ENCODE results near the gene CCDC8.

DNA sequence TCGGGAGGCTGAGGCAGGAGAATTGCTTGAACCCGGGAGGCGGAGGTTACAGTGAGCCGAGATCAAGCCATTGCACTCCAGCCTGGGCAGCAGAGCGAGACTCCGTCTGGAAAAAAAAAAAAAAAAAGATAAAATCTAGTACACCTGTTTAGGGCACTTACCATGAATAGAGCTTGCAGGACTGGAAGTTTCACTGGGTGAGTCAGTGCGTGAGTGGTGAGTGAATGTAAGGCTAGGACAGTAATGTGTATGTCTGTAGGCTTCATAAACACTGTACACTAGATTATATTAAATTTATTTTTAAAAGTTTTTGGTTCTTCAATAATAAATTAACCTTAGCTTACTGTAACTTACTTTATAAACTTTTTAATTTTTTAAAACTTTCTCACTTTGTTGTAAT lies 43.5 kb downstream of the CCDC8 start:
- no peak for TF ChIP-seq FOXM1 (IDR thresholded peaks at IDR 0.05; ENCODE audit: low read depth)
- no peak for TF ChIP-seq RFX5 (IDR thresholded peaks at IDR 0.05; ENCODE audit: low read length)
- TF ChIP-seq, protein P1, sequence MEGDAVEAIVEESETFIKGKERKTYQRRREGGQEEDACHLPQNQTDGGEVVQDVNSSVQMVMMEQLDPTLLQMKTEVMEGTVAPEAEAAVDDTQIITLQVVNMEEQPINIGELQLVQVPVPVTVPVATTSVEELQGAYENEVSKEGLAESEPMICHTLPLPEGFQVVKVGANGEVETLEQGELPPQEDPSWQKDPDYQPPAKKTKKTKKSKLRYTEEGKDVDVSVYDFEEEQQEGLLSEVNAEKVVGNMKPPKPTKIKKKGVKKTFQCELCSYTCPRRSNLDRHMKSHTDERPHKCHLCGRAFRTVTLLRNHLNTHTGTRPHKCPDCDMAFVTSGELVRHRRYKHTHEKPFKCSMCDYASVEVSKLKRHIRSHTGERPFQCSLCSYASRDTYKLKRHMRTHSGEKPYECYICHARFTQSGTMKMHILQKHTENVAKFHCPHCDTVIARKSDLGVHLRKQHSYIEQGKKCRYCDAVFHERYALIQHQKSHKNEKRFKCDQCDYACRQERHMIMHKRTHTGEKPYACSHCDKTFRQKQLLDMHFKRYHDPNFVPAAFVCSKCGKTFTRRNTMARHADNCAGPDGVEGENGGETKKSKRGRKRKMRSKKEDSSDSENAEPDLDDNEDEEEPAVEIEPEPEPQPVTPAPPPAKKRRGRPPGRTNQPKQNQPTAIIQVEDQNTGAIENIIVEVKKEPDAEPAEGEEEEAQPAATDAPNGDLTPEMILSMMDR (IDR thresholded peaks at IDR 0.05), result no peak
- TF ChIP-seq EP300 (IDR thresholded peaks at IDR 0.05; ENCODE audit: borderline replicate concordance in 1 of 2, low read depth in 1 of 2, low read length in 1 of 2), result no peak
- TF ChIP-seq USF2 (IDR thresholded peaks at IDR 0.05; ENCODE audit: borderline replicate concordance, low read depth, low read length), result no peak
- no peak for TF ChIP-seq TCF12 (IDR thresholded peaks at IDR 0.05)
- TF ChIP-seq PBX3 (IDR thresholded peaks at IDR 0.05), result no peak
- no peak for TF ChIP-seq ZBTB33 (IDR thresholded peaks at IDR 0.05; ENCODE audit: borderline replicate concordance, low read depth)
- TF ChIP-seq GATA2 (CRISPR knock-in tag; IDR thresholded peaks at IDR 0.05), result no peak
- TF ChIP-seq EZH2phosphoT487 (IDR thresholded peaks at IDR 0.05; ENCODE audit: borderline replicate concordance, low read depth), result no peak
- no peak for TF ChIP-seq MXI1 (IDR thresholded peaks at IDR 0.05; ENCODE audit: low read depth, low read length)
- TF ChIP-seq CHD2 (IDR thresholded peaks at IDR 0.05; ENCODE audit: low read length, partially characterized antibody), result no peak
- no peak for TF ChIP-seq IRF3 (IDR thresholded peaks at IDR 0.05; ENCODE audit: low read depth, low read length)

Data from SK-N-SH (cell line).